HepG2 (cell line): Measurements from ENCODE around the gene TRIM15. TPM values are rescaled to one million over a fixed set of nuclear protein-coding genes. Genes with fewer than 3 reads are reported as not detected.

Source experiments
- ARNTL ChIP-seq: sonication (generic); formaldehyde crosslinking; IDR thresholded peaks from 2 replicates; pipeline ENCODE4 v1.4.0; 2020; ENCODE audit warnings: mild to moderate bottlenecking, missing genetic modification reagents
- HES4 ChIP-seq: sonication (generic); formaldehyde crosslinking; IDR thresholded peaks from 2 replicates; pipeline ENCODE4 v1.9.0; 2021; ENCODE audit warnings: mild to moderate bottlenecking, missing genetic modification reagents, borderline replicate concordance
- HMGA1 ChIP-seq: sonication (generic); formaldehyde crosslinking; conservative IDR thresholded peaks from 2 replicates; pipeline ENCODE4 v1.4.0; 2020; ENCODE audit warnings: missing genetic modification reagents
- ISL2 ChIP-seq: sonication (generic); formaldehyde crosslinking; IDR thresholded peaks from 2 replicates; pipeline ENCODE4 v1.5.0; 2020; ENCODE audit warnings: missing genetic modification reagents
- KDM3A ChIP-seq: IDR thresholded peaks from 2 replicates; pipeline ENCODE4 v1.6.1; 2018; ENCODE audit warnings: low read depth, missing compliant biosample characterization
- MAFG ChIP-seq: sonication (generic); formaldehyde crosslinking; IDR thresholded peaks from 2 replicates; pipeline ENCODE4 v1.5.1; 2020; ENCODE audit warnings: mild to moderate bottlenecking, missing genetic modification reagents
- MIER3 ChIP-seq: IDR thresholded peaks from 2 replicates; pipeline ENCODE4 v1.6.1; 2016; ENCODE audit warnings: missing compliant biosample characterization, borderline replicate concordance
- MXD4 ChIP-seq: IDR thresholded peaks from 2 replicates; pipeline ENCODE4 v1.6.1; 2016; ENCODE audit warnings: mild to moderate bottlenecking, missing biosample characterization, missing genetic modification reagents
- PLSCR1 ChIP-seq: sonication (generic); formaldehyde crosslinking; IDR thresholded peaks from 2 replicates; pipeline ENCODE4 v1.5.0; 2020; ENCODE audit warnings: missing genetic modification reagents, mild to moderate bottlenecking, borderline replicate concordance
- SNAI1 ChIP-seq: sonication (generic); formaldehyde crosslinking; IDR thresholded peaks from 2 replicates; pipeline ENCODE4 v1.5.0; 2020; ENCODE audit warnings: mild to moderate bottlenecking, missing genetic modification reagents, borderline replicate concordance
- ZBTB14 ChIP-seq: sonication (generic); formaldehyde crosslinking; IDR thresholded peaks from 2 replicates; pipeline ENCODE4 v1.4.0; 2020; ENCODE audit warnings: missing genetic modification reagents
- ZBTB42 ChIP-seq: sonication (generic); formaldehyde crosslinking; IDR thresholded peaks from 2 replicates; pipeline ENCODE4 v1.5.0; 2020; ENCODE audit warnings: mild to moderate bottlenecking, missing genetic modification reagents
- ZKSCAN5 ChIP-seq: sonication (generic); formaldehyde crosslinking; IDR thresholded peaks from 2 replicates; pipeline ENCODE4 v1.5.1; 2020; ENCODE audit warnings: mild to moderate bottlenecking, missing genetic modification reagents
- ZNF256 ChIP-seq: sonication (generic); formaldehyde crosslinking; conservative IDR thresholded peaks from 2 replicates; pipeline ENCODE4 v1.4.0; 2020; ENCODE audit warnings: missing genetic modification reagents
- ZNF350 ChIP-seq: sonication (generic); formaldehyde crosslinking; IDR thresholded peaks from 2 replicates; pipeline ENCODE4 v1.4.0; 2020; ENCODE audit warnings: mild to moderate bottlenecking, low read depth, missing genetic modification reagents, borderline replicate concordance
- ZNF451 ChIP-seq: sonication (generic); formaldehyde crosslinking; IDR thresholded peaks from 2 replicates; pipeline ENCODE4 v1.5.0; 2020; ENCODE audit warnings: mild to moderate bottlenecking, missing genetic modification reagents
- polyA plus RNA-seq, 8 experiments: library from polyadenylated mRNA; depleted of rRNA in 3 of 8; stranded (reverse) in 7 of 8; unstranded in 1 of 8; fragments of >200 nt; fragmentation: Illumina TruSeq in 4 of 8; extraction: Trizol in 4 of 8; gene quantifications; 2 replicates each; pipeline versions ENCODE4 v1.2.1 to v1.2.3, GENCODE V29; 2011 to 2016; ENCODE audit warnings: low read depth in 4 of 8, missing spikeins in 1 of 8, mixed read lengths in 1 of 8; ENCODE audit not compliant: insufficient read depth in 1 of 8
- total RNA-seq, 5 experiments: library from RNA; depleted of rRNA; stranded (reverse); fragments of >200 nt; fragmentation: Illumina TruSeq; extraction: Trizol; gene quantifications; 2 replicates each; pipeline ENCODE4 v1.2.3, GENCODE V29; 2016; ENCODE audit warnings: low read depth in 1 of 5
- TF ChIP-seq, protein P1 (sequence below): sonication (generic); formaldehyde crosslinking; IDR thresholded peaks from 2 replicates; pipeline ENCODE4 v1.8.1; 2023; ENCODE audit warnings: mild to moderate bottlenecking, moderate library complexity, missing genetic modification reagents
- TF ChIP-seq, protein P2 (sequence below), 2 experiments: sonication (generic) in 1 of 2; formaldehyde crosslinking in 1 of 2; IDR thresholded peaks; 2 replicates each; pipeline versions ENCODE4 v1.4.0 to v1.6.1; 2016 to 2020; ENCODE audit warnings: borderline replicate concordance in 1 of 2, low read depth in 1 of 2, mild to moderate bottlenecking in 1 of 2, missing genetic modification reagents in 1 of 2
- TF ChIP-seq, protein P3 (sequence below): IDR thresholded peaks from 2 replicates; pipeline ENCODE4 v1.6.1; 2016; ENCODE audit warnings: missing compliant biosample characterization, missing genetic modification reagents, borderline replicate concordance

The TRIM15 gene
- total and polyA plus RNA-seq, 2 of the 13 experiments (the other 11 are each of a cell fraction or from before 2014, with no cell fraction given), result 35.1 to 38.2 TPM

GRCh38 chr6:30163090-30163917 lies at the start of gene TRIM15 (continued):
- TF ChIP-seq PLSCR1 (CRISPR knock-in tag) (no peak), ZBTB42 (no peak), ZBTB14 (no peak), ZNF256 (CRISPR knock-in tag) (peak; percentile 83; the same call in 1 of the 2 replicates), ZNF350 (CRISPR knock-in tag) (peak; percentile 96), KDM3A (peak; percentile 17; the same call in 1 of the 2 replicates), HMGA1 (no peak), ISL2 (CRISPR knock-in tag) (peak; percentile 73), ZKSCAN5 (CRISPR knock-in tag) (peak; percentile 67; the same call in 1 of the 2 replicates), ZNF451 (no peak), MIER3 (CRISPR knock-in tag) (peak; percentile 53), ARNTL (CRISPR knock-in tag) (peak; percentile 77), MAFG (CRISPR knock-in tag) (no peak), SNAI1 (CRISPR knock-in tag) (peak; percentile 79; the same call in 1 of the 2 replicates), HES4 (CRISPR knock-in tag) (no peak), MXD4 (peak; percentile 69)
- TF ChIP-seq, protein P1, sequence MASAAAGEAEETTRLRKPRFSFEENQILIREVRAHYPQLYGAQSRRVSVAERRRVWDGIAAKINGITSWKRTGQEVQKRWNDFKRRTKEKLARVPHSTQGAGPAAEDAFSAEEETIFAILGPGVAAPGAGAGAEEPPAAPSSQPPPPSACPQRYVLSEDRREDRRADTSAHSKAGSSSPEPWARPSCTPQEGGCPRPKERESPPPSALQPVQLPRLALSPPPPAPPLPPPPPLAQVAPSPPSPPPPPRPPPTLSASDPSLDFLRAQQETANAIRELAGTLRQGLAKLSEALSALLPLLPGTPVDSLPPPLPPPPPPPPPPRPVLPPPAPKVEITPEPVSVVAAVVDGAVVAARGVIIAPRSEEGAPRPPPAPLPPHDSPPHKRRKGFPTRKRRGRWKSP, result peak; percentile 92
- TF ChIP-seq, protein P2, sequence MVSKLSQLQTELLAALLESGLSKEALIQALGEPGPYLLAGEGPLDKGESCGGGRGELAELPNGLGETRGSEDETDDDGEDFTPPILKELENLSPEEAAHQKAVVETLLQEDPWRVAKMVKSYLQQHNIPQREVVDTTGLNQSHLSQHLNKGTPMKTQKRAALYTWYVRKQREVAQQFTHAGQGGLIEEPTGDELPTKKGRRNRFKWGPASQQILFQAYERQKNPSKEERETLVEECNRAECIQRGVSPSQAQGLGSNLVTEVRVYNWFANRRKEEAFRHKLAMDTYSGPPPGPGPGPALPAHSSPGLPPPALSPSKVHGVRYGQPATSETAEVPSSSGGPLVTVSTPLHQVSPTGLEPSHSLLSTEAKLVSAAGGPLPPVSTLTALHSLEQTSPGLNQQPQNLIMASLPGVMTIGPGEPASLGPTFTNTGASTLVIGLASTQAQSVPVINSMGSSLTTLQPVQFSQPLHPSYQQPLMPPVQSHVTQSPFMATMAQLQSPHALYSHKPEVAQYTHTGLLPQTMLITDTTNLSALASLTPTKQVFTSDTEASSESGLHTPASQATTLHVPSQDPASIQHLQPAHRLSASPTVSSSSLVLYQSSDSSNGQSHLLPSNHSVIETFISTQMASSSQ (IDR thresholded peaks at IDR 0.05; ENCODE audit: low read depth), result 0 out of 2 replicates have a peak, but pooled peaks have one; percentile 24
- TF ChIP-seq, protein P2 (CRISPR knock-in tag; IDR thresholded peaks at IDR 0.05; ENCODE audit: borderline replicate concordance), result peak; percentile 76; the same call in 1 of the 2 replicates
- TF ChIP-seq, protein P3, sequence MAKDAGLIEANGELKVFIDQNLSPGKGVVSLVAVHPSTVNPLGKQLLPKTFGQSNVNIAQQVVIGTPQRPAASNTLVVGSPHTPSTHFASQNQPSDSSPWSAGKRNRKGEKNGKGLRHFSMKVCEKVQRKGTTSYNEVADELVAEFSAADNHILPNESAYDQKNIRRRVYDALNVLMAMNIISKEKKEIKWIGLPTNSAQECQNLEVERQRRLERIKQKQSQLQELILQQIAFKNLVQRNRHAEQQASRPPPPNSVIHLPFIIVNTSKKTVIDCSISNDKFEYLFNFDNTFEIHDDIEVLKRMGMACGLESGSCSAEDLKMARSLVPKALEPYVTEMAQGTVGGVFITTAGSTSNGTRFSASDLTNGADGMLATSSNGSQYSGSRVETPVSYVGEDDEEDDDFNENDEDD, result 0 out of 2 replicates have a peak, but pooled peaks have one; percentile 39
